Spleen (tissue), 11 donors: ENCODE data around the gene RNF166. TPM values are rescaled to one million over a fixed set of nuclear protein-coding genes. Genes with fewer than 3 reads are reported as not detected.

ENCODE experiments used
- DNase-seq: peaks from one replicate; pipeline ENCODE4 v3.0.0-alpha.2; 2020
- H3K27ac ChIP-seq, 8 donors: fragments of 200-600 bp; sonication (generic) in 7 of 8; 1 replicate in 4 of 8; 2 replicates in 4 of 8; pipeline versions ENCODE4 v1.5.0 to v1.8.0; 2016 to 2021; ENCODE audit warnings: inconsistent platforms in 4 of 8, mild to moderate bottlenecking in 4 of 8, moderate library complexity in 1 of 8
- H3K27me3 ChIP-seq, 7 donors: fragments of 200-600 bp; sonication (generic) in 6 of 7; replicated peaks in 1 of 7; 1 replicate in 4 of 7; 2 replicates in 3 of 7; pipeline versions ENCODE4 v1.5.0 to v1.8.0; 2016 to 2021; ENCODE audit warnings: inconsistent platforms in 3 of 7, mild to moderate bottlenecking in 1 of 7
- H3K36me3 ChIP-seq, 6 donors: fragments of 200-600 bp; sonication (generic) in 5 of 6; 1 replicate in 4 of 6; 2 replicates in 2 of 6; pipeline versions ENCODE4 v1.5.0 to v1.8.0; 2016 to 2021; ENCODE audit warnings: inconsistent platforms in 2 of 6
- H3K4me1 ChIP-seq, 6 donors: fragments of 200-600 bp; sonication (generic) in 5 of 6; 1 replicate in 3 of 6; 2 replicates in 3 of 6; pipeline versions ENCODE4 v1.5.0 to v1.8.0; 2016 to 2021; ENCODE audit warnings: inconsistent platforms in 3 of 6
- H3K4me3 ChIP-seq, 8 donors: fragments of 200-600 bp; sonication (generic) in 7 of 8; 1 replicate in 4 of 8; 2 replicates in 4 of 8; pipeline versions ENCODE4 v1.5.0 to v1.8.0; 2016 to 2021; ENCODE audit warnings: inconsistent platforms in 4 of 8, mild to moderate bottlenecking in 4 of 8, moderate library complexity in 2 of 8
- H3K9me3 ChIP-seq, 8 donors: fragments of 200-600 bp; sonication (generic) in 7 of 8; 1 replicate in 4 of 8; 2 replicates in 4 of 8; pipeline versions ENCODE4 v1.5.0 to v1.8.0; 2016 to 2021; ENCODE audit warnings: inconsistent platforms in 4 of 8
- POLR2A ChIP-seq, 3 donors: fragments of 450-650 bp; IDR thresholded peaks; one replicate each; pipeline ENCODE4 v1.5.1; 2017; ENCODE audit warnings: antibody characterized with exemption in 3 of 3, mild to moderate bottlenecking in 1 of 3
- POLR2AphosphoS5 ChIP-seq, 3 donors: sonication (generic); formaldehyde crosslinking; IDR thresholded peaks; one replicate each; pipeline ENCODE4 v1.5.1; 2017; ENCODE audit warnings: antibody characterized with exemption in 3 of 3
- WGBS, 5 donors: extraction: QIAGEN DNeasy Blood & Tissue Kit in 3 of 5; methylation state at CpG; one replicate each; pipeline versions ENCODE4 v1.1.5 to v1.1.7; 2013 to 2018; 5-methylcytosine and 5-hydroxymethylcytosine counted together
- intact Hi-C: fragments of 100-400 bp; cut with DNase I; formaldehyde crosslinking; loops from one replicate; pipeline ENCODE4 v1.15.0; 2023; ENCODE audit warnings: low total_unique reads
- polyA plus RNA-seq, 3 donors: library from polyadenylated mRNA; stranded (reverse); fragments of 200-250 nt; gene quantifications; one replicate each; pipeline ENCODE4 v1.2.1, GENCODE V29; 2013
- total RNA-seq, 7 donors: library from RNA; depleted of rRNA in 3 of 7; stranded (reverse); fragments of >200 nt in 3 of 7; fragmentation: NEBNext Ultra II Directional in 4 of 7; extraction: Animal tissue kit (Norgen Biotek cat#: 25700) in 4 of 7; gene quantifications; one replicate each; pipeline versions ENCODE4 v1.1.0 to v1.2.1, GENCODE V29; 2016 to 2021
- TF ChIP-seq, protein P1 (sequence below), 11 experiments: fragments of 200-600 bp in 7 of 11; fragments of 450-650 bp in 4 of 11; sonication (generic) in 4 of 11; IDR thresholded peaks in 8 of 11; conservative IDR thresholded peaks in 3 of 11; 1 replicate in 7 of 11; 2 replicates in 4 of 11; pipeline versions ENCODE4 v1.4.0 to v1.8.0; 2016 to 2021; ENCODE audit warnings: antibody characterized with exemption in 11 of 11, inconsistent platforms in 4 of 11, mild to moderate bottlenecking in 1 of 11
- donor health status: healthy with polysubstance abuse.
- donor health status: DM: no; HTN: no; CAD: no; lungs with moderate emphysema.
- donor health status: DM: no; HTN: no; CAD: no.
- donor health status: Bipolar disorder and iron deficiency.
- donor health status: healthy.
- donor health status: DM: no; HTN: no; CAD: no.
- donor health status: DM: yes; HTN: yes; CAD: no.

The RNF166 gene
- total and polyA plus RNA-seq, 10 donors, result 55.7 to 135 (median 98.8) TPM

- 87 to 95% (median 88%) methylated on average over 20 to 32 of the region's 32 CpGs for WGBS, 5 donors
- Histone ChIP-seq H3K9me3 (no peaks in the 10 kb centered on the region), H3K4me3 (no peak overlapping the region), H3K27ac (no peak overlapping the region), H3K27me3 (no peaks in the 10 kb centered on the region), H3K4me1 (no peaks in the 10 kb centered on the region), H3K36me3 (peaks cover 22 to 87% (median 77%) of the 10 kb centered on the region in 6 donors)
- intact Hi-C loops, result no loop called here
- TF ChIP-seq, protein P1, sequence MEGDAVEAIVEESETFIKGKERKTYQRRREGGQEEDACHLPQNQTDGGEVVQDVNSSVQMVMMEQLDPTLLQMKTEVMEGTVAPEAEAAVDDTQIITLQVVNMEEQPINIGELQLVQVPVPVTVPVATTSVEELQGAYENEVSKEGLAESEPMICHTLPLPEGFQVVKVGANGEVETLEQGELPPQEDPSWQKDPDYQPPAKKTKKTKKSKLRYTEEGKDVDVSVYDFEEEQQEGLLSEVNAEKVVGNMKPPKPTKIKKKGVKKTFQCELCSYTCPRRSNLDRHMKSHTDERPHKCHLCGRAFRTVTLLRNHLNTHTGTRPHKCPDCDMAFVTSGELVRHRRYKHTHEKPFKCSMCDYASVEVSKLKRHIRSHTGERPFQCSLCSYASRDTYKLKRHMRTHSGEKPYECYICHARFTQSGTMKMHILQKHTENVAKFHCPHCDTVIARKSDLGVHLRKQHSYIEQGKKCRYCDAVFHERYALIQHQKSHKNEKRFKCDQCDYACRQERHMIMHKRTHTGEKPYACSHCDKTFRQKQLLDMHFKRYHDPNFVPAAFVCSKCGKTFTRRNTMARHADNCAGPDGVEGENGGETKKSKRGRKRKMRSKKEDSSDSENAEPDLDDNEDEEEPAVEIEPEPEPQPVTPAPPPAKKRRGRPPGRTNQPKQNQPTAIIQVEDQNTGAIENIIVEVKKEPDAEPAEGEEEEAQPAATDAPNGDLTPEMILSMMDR (IDR thresholded peaks at IDR 0.05 in 8 of 11, conservative IDR thresholded peaks at IDR 0.05 in 3 of 11), result no peak
- peak in 1 of 3 donors; percentile 36 for TF ChIP-seq POLR2AphosphoS5 (IDR thresholded peaks at IDR 0.05)
- no peak for DNase-seq
Measured at GRCh38 chr16:88725609-88726407, 19.6 kb upstream of the RNF166 start.

DNA sequence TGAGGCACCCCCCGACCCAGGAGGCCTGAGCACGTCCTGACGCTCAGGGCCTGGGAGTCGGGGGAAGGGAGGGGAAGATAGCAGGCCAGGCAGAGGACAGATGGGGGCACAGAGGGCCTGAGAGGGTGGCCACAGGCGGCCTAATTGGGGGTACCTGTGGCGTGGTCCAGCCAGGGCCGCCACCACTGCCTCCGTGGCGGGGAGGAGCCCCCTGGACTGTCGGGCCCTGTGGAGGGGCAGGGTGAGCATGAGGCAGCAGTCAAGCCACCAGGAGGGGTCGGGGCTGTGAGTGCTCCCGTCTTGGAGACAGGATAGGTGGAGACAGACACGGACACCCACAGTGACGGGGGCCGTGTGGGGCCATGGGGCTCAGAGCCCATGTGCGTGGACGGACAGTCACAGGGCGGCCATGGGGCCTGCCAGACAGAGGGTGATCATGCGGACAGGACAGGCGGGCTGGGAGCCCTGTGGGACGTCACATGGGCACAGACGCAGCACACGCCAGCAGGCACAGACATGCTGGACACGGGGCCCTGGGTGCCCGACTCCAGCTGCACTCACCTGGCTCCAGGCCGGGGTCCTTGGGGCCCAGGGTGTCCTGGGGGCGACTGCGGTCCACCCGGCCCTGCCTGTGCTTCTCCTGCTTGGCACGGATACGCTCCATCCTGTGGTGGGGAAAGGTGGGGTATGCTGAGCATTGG is 18.8 kb upstream of the RNF166 start:
- Histone ChIP-seq H3K27ac (no peak overlapping the region), H3K27me3 (no peaks in the 10 kb centered on the region), H3K4me1 (no peaks in the 10 kb centered on the region), H3K9me3 (no peaks in the 10 kb centered on the region), H3K4me3 (no peak overlapping the region), H3K36me3 (peaks cover 24 to 87% (median 81%) of the 10 kb centered on the region in 6 donors)
- intact Hi-C loops, result no loop called here
- peak in 2 of 3 donors; percentile 19 to 50 for TF ChIP-seq POLR2AphosphoS5 (IDR thresholded peaks at IDR 0.05)
- TF ChIP-seq, protein P1 (IDR thresholded peaks at IDR 0.05 in 8 of 11, conservative IDR thresholded peaks at IDR 0.05 in 3 of 11), result no peak
- no peak for DNase-seq
- WGBS, 5 donors, result 91 to 94% (median 93%) methylated on average over 16 to 31 of the region's 31 CpGs

GRCh38 chr16:88723911-88724310 is 17.7 kb upstream of the RNF166 start:
- TF ChIP-seq, protein P1 (IDR thresholded peaks at IDR 0.05 in 8 of 11, conservative IDR thresholded peaks at IDR 0.05 in 3 of 11), result no peak
- TF ChIP-seq POLR2AphosphoS5 (IDR thresholded peaks at IDR 0.05) (peak in 2 of 3 donors; percentile 16 to 22), POLR2A (IDR thresholded peaks at IDR 0.05) (no peak)
- no peaks in the 10 kb centered on the region for H3K4me1 ChIP-seq
- no peak overlapping the region for H3K4me3 ChIP-seq
- DNase-seq, result no peak
- intact Hi-C loops, result no loop called here
- H3K9me3 ChIP-seq, result no peaks in the 10 kb centered on the region
- H3K27me3 ChIP-seq, result no peaks in the 10 kb centered on the region
- 90 to 95% (median 92%) methylated on average over 15 to 17 of the region's 17 CpGs for WGBS, 5 donors
- peaks cover 24 to 94% (median 92%) of the 10 kb centered on the region in 6 donors for H3K36me3 ChIP-seq
- no peak overlapping the region for H3K27ac ChIP-seq

- DNase-seq, result no peak
- H3K4me1 ChIP-seq, result no peaks in the 10 kb centered on the region
- no peaks in the 10 kb centered on the region for H3K27me3 ChIP-seq
- TF ChIP-seq, protein P1 (IDR thresholded peaks at IDR 0.05 in 8 of 11, conservative IDR thresholded peaks at IDR 0.05 in 3 of 11), result no peak
- TF ChIP-seq POLR2AphosphoS5 (IDR thresholded peaks at IDR 0.05) (no peak), POLR2A (IDR thresholded peaks at IDR 0.05) (no peak)
- no peaks in the 10 kb centered on the region for H3K9me3 ChIP-seq
- WGBS, 5 donors, result 81 to 100% (median 90%) methylated on average over 3 to 8 of the region's 8 CpGs
- intact Hi-C loops, result no loop called here
- H3K27ac ChIP-seq, result no peak overlapping the region
- H3K36me3 ChIP-seq, result peaks cover 24 to 98% (median 96%) of the 10 kb centered on the region in 6 donors
- no peak overlapping the region for H3K4me3 ChIP-seq
Measured at GRCh38 chr16:88723507-88723887, 17.3 kb upstream of the RNF166 start.
